ENCODE measurements around the gene COBL. TPM values are rescaled to one million over a fixed set of nuclear protein-coding genes. Genes with fewer than 3 reads are reported as not detected.

Gene COBL
- total RNA-seq, 1 experiment from 2014 or later: 0.04 TPM

- Histone ChIP-seq H3K4me3 (no peak overlapping the region), H3K9me3 (replicated peaks) (no peaks in the 10 kb centered on the region), H3K27me3 (peaks cover 8% of the 10 kb centered on the region; the same call in 1 of the 2 replicates), H3K27ac (no peak overlapping the region), H3K4me1 (no peaks in the 10 kb centered on the region), H3K36me3 (no peaks in the 10 kb centered on the region)
- no peak for DNase-seq
Observed at GRCh38 chr7:51129527-51130472, 186.8 kb downstream of the COBL start.

GRCh38 chr7:51128545-51129435 is 187.8 kb downstream of the COBL start:
- Histone ChIP-seq H3K27me3 (peaks cover 8% of the 10 kb centered on the region; the same call in 1 of the 2 replicates), H3K4me1 (no peaks in the 10 kb centered on the region), H3K27ac (no peak overlapping the region), H3K9me3 (replicated peaks) (no peaks in the 10 kb centered on the region), H3K36me3 (no peaks in the 10 kb centered on the region), H3K4me3 (no peak overlapping the region)
- DNase-seq: no peak

- H3K27me3 ChIP-seq: peaks cover 8% of the 10 kb centered on the region; the same call in 1 of the 2 replicates
- H3K4me3 ChIP-seq: no peak overlapping the region
- H3K27ac ChIP-seq: no peak overlapping the region
- no peaks in the 10 kb centered on the region for H3K4me1 ChIP-seq
- no peaks in the 10 kb centered on the region for H3K9me3 ChIP-seq (replicated peaks)
- no peak for DNase-seq
- no peaks in the 10 kb centered on the region for H3K36me3 ChIP-seq
Observed at GRCh38 chr7:51127618-51127904, 189.0 kb downstream of the COBL start.

GRCh38 chr7:51126813-51127617 is 189.6 kb downstream of the COBL start:
- H3K27ac ChIP-seq: no peak overlapping the region
- H3K27me3 ChIP-seq: peaks cover 12% of the 10 kb centered on the region; the same call in 1 of the 2 replicates
- H3K4me3 ChIP-seq: no peak overlapping the region
- no peaks in the 10 kb centered on the region for H3K9me3 ChIP-seq (replicated peaks)
- H3K4me1 ChIP-seq: no peaks in the 10 kb centered on the region
- no peak for DNase-seq
- H3K36me3 ChIP-seq: no peaks in the 10 kb centered on the region

GRCh38 chr7:51126324-51126723 is 190.3 kb downstream of the COBL start:
- no peaks in the 10 kb centered on the region for H3K36me3 ChIP-seq
- H3K4me3 ChIP-seq: no peak overlapping the region
- H3K27me3 ChIP-seq: peaks cover 12% of the 10 kb centered on the region; the same call in 1 of the 2 replicates
- H3K4me1 ChIP-seq: no peaks in the 10 kb centered on the region
- no peaks in the 10 kb centered on the region for H3K9me3 ChIP-seq (replicated peaks)
- no peak overlapping the region for H3K27ac ChIP-seq
- DNase-seq: no peak

- Histone ChIP-seq H3K36me3 (no peaks in the 10 kb centered on the region), H3K4me1 (no peaks in the 10 kb centered on the region), H3K4me3 (no peak overlapping the region), H3K27me3 (peaks cover 4% of the 10 kb centered on the region; the same call in 1 of the 2 replicates), H3K9me3 (replicated peaks) (no peaks in the 10 kb centered on the region), H3K27ac (no peak overlapping the region)
- no peak for DNase-seq
Observed at GRCh38 chr7:51124321-51124720, 192.3 kb downstream of the COBL start.

GRCh38 chr7:51123322-51124019 is 193.1 kb downstream of the COBL start:
- Histone ChIP-seq H3K4me3 (no peak overlapping the region), H3K4me1 (no peaks in the 10 kb centered on the region), H3K27me3 (peaks cover 4% of the 10 kb centered on the region; the same call in 1 of the 2 replicates), H3K27ac (no peak overlapping the region), H3K9me3 (replicated peaks) (no peaks in the 10 kb centered on the region), H3K36me3 (no peaks in the 10 kb centered on the region)
- no peak for DNase-seq

- Histone ChIP-seq H3K27ac (no peak overlapping the region), H3K4me1 (no peaks in the 10 kb centered on the region), H3K9me3 (replicated peaks) (no peaks in the 10 kb centered on the region), H3K4me3 (no peak overlapping the region), H3K27me3 (peaks cover 4% of the 10 kb centered on the region; the same call in 1 of the 2 replicates), H3K36me3 (no peaks in the 10 kb centered on the region)
- DNase-seq: no peak
Observed at GRCh38 chr7:51121931-51122425, 194.6 kb downstream of the COBL start.

GRCh38 chr7:51121036-51121790 is 195.4 kb downstream of the COBL start:
- Histone ChIP-seq H3K27me3 (peaks cover 4% of the 10 kb centered on the region; the same call in 1 of the 2 replicates), H3K27ac (no peak overlapping the region), H3K4me3 (no peak overlapping the region), H3K9me3 (replicated peaks) (no peaks in the 10 kb centered on the region), H3K4me1 (no peaks in the 10 kb centered on the region), H3K36me3 (no peaks in the 10 kb centered on the region)
- no peak for DNase-seq

- Histone ChIP-seq H3K36me3 (no peaks in the 10 kb centered on the region), H3K9me3 (replicated peaks) (no peaks in the 10 kb centered on the region), H3K4me1 (no peaks in the 10 kb centered on the region), H3K4me3 (no peak overlapping the region), H3K27ac (no peak overlapping the region), H3K27me3 (peaks cover 4% of the 10 kb centered on the region; the same call in 1 of the 2 replicates)
- DNase-seq: no peak
Observed at GRCh38 chr7:51118628-51119027, 198.0 kb downstream of the COBL start.

GRCh38 chr7:51114501-51114900 is 202.1 kb downstream of the COBL start:
- no peak for DNase-seq
- Histone ChIP-seq H3K4me3 (no peak overlapping the region), H3K27me3 (no peaks in the 10 kb centered on the region), H3K27ac (no peak overlapping the region), H3K9me3 (replicated peaks) (no peaks in the 10 kb centered on the region), H3K36me3 (no peaks in the 10 kb centered on the region), H3K4me1 (no peaks in the 10 kb centered on the region)

GRCh38 chr7:51113962-51114361 is 202.6 kb downstream of the COBL start:
- no peak for DNase-seq
- H3K27me3 ChIP-seq: no peaks in the 10 kb centered on the region
- no peak overlapping the region for H3K27ac ChIP-seq
- H3K36me3 ChIP-seq: no peaks in the 10 kb centered on the region
- H3K4me3 ChIP-seq: no peak overlapping the region
- no peaks in the 10 kb centered on the region for H3K4me1 ChIP-seq
- no peaks in the 10 kb centered on the region for H3K9me3 ChIP-seq (replicated peaks)

- H3K27me3 ChIP-seq: no peaks in the 10 kb centered on the region
- no peaks in the 10 kb centered on the region for H3K4me1 ChIP-seq
- DNase-seq: no peak
- H3K9me3 ChIP-seq (replicated peaks): no peaks in the 10 kb centered on the region
- no peaks in the 10 kb centered on the region for H3K36me3 ChIP-seq
- no peak overlapping the region for H3K4me3 ChIP-seq
- H3K27ac ChIP-seq: no peak overlapping the region
Observed at GRCh38 chr7:51113560-51113959, 203.0 kb downstream of the COBL start.

Measured in SJCRH30 (cell line).